HG02884 (cell line): Measurements from ENCODE around the gene ZNF839.
"Not testable (repeated sequence)": the region's sequence is repeated elsewhere in the genome, so short reads cannot be mapped to it uniquely, and the experiment has no call there.

Experiments
- ATAC-seq: cut with Tn5 transposase; IDR thresholded peaks from one replicate; pipeline ENCODE4 v1.9.1; 2021; ENCODE audit warnings: mild to moderate bottlenecking, moderate library complexity; ENCODE audit not compliant: unreplicated experiment

The ZNF839 gene

DNA sequence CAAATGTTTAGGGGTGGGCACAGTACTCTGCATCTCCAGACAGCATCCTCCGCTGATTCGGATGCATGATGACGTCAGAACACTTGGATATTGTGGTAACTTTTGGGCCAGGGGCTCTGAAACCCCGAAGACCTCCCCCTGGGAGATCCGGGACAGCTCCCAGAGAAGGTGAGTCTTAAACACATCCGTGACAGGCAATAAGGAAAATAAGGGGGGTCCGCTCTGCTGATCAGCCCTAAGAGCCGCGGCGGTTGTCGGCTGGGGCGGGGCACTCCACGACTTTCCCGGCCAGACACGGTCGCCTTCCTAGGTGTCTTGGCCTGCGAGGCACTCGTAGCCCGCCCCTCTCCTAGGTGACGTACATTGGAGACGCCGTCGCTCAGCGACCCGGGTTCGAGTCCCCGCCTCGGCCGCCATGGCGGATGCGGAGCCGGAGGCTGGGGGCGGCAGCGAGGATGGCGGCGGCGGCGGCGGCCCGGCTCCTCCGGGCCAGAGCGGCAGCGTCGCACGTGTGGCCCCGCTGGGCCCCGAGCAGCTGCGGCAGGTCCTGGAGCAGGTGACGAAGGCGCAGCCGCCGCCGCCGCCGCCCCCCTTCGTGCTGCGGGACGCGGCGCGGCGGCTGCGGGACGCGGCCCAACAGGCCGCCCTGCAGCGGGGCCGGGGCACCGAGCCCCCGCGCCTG, at the start of gene ZNF839:
ZNF839 (plus strand) TSS at position 396 of the 682 bp plus-strand sequence; CDS start at position 416, 20 bp downstream.
- ATAC-seq, result peak; percentile 50

DNA sequence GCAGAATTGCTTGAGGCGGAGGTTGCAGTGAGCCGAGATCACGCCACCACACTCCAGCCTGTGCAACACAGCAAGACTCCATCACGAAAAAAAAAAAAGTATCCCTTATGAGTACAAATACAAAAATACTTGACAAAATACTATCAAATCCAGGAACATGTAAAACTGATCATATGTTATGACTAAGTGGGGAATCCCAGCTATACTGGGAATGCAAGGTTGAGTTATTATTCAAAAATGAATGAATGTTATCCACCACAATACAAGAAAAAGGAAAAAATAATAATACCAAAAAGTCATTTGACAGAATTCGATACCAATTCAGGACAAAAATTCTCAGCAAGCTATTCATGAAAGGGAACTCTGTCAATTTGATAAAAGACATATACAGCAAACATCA, 47.2 kb upstream of the ZNF839 start:
- ATAC-seq, result no peak

DNA sequence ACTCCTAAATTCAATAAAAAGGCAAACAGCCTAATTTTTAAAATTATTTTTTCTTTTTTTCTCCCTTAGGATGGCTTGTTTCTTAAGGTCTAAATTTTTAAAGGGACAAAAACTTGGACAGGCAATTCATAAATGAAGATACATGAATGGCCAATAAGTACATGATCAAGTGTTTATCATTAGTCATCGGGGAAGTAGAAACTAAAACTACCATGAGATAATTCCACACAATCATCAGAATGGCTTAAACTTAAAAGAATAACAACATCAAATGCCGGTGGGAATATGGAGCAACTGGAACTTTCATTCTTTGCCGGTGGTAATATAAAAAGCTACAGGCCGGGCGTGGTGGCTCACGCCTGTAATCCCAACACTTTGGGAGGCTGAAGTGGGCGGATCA, 43.7 kb upstream of the ZNF839 start:
- ATAC-seq, result no peak

DNA sequence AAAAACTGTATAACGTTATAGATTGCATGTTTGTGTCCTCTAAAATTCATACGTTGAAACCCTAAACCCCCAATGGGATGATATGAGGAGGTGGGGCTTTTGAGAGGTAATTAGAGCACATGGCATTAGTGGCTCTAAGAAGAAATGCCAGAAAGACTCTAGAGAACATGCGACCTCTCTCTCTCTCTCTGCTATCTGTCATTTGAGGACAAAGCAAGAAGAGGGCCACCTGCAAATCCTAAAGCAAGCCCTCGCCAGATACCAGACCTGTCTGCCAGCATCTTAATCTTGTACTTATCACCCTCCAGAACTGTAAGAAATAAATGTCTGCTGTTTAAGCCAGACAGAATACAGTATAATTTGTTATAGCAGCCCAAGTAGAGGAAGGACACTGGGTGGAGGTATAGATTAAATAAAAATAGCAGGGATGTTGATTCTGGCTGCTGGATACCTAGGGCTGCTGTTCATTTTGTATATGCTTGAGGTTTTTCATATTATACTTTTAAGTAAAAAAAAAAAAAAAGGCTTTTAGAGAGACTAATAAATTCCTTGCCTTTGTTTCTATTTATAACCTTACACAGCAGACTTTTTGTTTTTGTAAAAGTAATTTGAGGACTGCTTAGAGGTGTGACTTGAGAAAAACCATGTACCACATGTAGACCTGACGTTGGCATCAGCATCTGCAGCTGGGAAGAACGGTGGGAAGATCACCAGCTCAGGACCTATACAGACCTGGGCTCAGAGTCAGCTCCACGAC, 41.5 kb upstream of the ZNF839 start:
- ATAC-seq, result no peak

DNA sequence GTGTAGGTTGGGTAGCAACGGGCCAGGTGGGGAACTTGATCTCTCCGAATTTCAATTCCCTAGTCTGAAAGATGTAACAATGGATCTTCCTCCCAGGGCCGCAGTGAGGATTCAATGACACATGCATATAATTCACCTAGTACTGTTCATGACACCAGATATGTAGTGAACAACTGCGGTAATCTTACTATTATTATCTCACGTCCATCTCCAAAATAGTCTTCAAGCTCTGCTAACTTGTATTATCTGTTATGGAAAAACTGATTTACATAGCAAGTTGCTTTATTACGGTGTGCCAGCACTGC, 41.0 kb upstream of the ZNF839 start:
- no peak for ATAC-seq

DNA sequence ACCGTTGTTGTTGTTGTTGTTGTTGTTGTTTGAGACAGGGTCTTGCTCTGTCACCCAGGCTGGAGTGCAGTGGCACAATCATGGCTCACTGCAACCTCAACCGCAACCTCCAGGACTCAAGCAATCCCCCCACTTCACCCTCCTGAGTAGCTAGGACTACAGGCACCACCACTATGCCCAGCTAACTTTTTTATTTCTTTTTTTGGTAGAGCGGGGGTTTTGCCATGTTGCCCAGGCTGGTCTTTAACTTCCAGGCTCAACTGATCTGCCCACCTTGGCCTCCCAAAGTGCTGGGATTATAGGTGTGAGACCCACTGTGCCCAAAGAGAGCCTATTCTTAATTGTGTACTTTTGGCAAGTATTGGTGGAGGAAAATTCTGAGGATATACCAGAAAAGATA, 40.3 kb upstream of the ZNF839 start:
- no peak for ATAC-seq

DNA sequence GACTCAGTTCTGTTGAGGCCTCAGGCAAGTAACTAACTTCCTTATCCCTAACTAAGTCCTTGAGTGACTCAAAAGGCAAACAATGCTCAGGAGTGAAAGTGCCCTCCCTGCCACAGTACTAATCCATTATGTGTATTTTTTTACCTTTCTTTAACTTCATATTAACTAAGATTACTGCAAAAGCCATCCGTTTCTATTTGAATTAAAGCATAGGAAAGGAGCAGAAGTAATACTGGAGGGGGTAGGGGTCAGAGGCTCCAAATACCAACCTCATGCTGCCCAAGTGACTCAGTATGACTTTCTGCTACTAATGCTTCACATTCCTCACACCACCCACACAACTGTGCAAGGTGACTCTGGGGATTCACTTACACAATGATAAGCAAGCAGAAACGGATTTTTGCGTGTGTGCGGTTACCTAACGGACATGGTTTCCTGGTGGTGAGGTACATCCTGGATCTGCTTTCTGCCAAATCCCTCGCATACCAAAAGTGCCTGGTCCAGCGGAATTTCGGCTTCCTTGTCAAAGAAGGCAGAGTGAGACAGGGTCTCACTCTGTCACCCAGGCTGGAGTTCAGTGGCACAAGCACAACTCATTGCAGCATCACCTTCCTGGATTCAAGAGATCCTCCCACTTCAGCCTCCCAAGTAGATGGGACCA, 39.7 kb upstream of the ZNF839 start:
- no peak for ATAC-seq

DNA sequence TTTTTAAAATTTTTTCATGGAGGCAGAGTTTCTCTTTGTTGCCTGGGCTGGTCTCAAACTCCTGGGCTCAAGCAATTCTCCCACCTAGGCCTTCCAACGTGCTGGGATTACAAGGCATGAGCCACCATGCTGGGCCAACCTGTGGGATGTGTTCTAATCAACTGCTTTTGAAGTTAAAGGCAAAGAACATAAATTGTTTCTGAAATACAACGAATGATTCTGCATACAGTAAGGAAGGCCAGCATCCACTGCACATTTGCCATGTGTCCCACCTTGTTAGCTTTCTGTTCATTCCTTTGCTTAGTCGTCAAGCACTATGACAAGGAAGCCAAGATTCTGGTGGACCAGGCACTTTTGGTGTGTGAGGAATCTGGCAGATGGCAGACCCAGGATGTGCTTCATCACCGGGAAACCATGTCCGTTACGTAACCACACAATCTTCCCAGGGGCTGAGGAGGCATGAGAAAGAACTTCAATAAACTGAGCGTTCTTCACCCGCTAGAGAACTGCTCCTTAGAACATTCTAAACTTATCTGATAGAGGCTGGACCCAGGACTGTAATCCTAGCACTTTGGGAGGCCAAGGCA, 39.1 kb upstream of the ZNF839 start:
- ATAC-seq, result no peak

DNA sequence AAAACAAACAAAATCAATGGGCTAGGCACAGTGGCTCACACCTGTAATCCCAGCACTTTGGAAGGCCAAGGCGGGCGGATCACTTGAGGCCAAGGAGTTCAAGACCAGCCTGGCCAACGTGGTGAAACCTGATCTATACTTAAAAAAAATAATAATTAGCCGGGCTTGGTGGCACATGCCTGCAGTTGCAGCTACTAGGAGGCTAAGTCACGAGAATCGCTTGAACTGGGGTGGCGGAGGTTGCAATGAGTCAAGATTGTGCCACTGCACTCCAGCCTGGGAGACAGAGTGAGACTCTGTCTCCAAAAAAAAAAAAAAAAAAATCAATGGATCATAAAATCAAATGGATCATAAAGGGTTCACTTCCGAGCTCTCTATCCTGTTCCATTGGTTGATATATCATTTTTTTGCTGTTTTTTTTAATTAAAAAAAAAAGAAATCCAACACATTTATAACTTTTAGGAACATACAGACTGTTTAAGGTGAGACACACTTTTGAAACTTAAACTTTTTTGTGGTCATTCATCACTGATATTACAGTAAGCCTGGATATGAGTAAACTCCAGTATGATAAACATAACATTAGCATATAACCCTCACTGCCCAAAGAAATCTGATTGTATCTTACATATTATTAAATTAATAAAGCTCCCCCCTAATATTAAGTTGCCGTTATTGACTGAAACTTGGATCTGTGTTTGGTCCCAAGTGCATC, 36.6 kb upstream of the ZNF839 start:
- ATAC-seq, result no peak

DNA sequence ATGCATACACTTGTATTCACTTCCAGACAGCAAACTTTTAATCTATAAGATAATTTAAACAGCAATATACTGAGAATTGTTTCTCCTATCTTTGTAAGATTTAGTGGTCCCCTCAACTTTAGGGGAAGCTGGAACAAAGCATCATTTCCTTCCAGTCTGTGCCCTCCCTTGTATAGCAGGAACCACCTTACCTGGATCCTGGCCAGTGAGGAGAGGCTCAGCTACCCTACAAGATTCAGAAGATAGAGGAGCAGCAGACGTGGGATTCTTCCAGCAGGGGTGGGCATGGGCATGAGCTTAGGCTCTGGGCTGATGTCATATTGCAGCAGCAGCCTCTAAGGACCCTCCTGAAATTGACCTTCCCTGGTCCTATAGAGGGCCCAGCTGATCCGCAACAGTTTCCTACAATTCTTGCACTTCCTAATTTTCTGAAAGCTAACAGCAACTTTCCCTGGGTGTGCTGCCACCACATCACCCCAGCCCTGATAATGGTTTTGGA, 35.9 kb upstream of the ZNF839 start:
- no peak for ATAC-seq

DNA sequence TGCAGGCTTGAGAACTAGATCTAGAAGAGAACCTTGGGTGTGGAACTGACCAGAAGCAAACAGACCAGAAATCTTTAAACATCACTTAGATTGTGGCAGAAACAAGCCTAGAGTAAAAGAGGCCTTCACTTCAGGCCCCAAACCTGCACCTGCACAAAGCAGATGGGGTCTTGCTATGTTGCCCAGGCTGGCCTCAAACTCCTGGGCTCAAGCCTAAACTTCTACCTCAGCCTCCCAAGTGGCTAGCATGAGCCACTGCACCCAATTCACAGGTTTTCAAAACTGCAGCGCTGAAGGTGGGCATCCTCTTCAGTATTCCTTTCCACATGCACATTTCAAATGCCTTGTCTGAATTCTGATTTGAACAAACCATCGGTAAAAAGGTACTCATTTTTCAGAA, 34.4 kb upstream of the ZNF839 start:
- ATAC-seq, result no peak

DNA sequence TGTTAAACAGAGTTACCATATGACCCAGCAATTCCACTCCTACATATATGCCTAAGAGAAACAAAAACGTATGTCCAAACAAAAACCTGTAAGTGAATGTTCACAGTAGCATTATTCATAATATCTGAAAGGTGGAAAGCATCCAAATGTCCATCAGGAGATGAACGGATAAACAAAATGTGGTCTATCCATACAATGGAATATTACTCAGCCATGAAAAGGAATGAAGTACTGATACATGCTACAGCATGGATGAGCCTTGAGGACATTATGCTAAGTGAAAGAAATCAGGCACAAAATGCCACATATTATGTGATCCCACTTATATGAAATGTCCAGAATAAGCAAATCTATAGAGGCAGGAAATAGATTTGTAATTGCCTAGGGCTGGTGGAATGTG, 31.4 kb upstream of the ZNF839 start:
- ATAC-seq, result no peak

DNA sequence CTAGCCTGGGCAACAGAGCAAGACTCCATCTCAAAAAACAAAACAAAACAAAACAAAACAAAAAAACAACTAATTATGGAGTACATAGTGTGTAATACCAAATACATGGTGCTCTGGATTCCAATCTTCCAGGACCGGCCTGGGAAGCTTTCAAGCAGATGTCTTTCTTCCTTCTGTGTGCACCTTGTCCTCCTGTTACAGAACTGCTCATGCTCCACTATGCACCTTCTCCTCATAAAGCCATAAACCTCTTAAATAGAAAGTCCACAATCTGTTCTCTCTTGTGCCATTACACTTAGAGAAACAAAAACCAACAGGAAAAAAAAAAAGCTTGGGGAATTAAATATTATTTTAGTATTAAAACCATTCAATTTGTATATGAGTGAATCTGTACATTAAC, 27.1 kb upstream of the ZNF839 start:
- no peak for ATAC-seq

DNA sequence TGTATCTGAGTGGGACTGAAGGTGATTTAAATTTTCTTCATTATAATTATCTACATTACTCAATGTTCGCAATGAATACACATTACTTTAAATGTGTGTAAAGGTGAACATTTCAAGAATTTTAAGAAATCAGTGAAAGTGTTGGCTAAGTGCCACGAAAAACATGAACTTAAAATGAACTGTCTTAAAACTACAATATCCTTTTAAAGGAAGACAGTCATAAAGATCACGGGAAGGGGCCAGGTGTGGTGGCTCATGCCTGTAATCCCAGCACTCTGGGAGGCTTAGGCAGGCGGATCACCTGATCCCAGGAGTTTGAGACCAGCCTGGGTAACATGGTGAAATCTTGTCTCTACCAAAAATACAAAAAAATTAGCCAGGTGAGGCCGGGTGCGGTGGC, 25.8 kb upstream of the ZNF839 start:
- no peak for ATAC-seq

DNA sequence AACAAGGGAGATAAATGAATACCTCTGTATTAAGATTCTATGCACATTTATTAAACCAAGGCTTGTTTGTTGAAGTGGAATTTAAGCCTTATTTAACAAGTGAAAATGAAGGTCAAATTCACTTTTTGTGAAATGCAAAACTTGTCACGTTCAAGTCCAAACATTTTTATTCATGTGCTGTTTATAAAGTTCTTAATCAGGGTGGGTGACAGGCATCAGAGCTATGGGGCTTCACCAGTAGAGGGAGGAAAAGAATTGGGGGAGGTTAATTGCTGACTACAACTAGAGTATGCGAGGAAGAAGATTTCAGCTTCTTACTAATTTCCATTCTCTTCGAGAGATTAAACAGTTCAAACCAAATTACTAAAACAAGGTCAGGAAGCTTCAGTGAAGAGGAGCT, 24.3 kb upstream of the ZNF839 start:
- ATAC-seq, result no peak

DNA sequence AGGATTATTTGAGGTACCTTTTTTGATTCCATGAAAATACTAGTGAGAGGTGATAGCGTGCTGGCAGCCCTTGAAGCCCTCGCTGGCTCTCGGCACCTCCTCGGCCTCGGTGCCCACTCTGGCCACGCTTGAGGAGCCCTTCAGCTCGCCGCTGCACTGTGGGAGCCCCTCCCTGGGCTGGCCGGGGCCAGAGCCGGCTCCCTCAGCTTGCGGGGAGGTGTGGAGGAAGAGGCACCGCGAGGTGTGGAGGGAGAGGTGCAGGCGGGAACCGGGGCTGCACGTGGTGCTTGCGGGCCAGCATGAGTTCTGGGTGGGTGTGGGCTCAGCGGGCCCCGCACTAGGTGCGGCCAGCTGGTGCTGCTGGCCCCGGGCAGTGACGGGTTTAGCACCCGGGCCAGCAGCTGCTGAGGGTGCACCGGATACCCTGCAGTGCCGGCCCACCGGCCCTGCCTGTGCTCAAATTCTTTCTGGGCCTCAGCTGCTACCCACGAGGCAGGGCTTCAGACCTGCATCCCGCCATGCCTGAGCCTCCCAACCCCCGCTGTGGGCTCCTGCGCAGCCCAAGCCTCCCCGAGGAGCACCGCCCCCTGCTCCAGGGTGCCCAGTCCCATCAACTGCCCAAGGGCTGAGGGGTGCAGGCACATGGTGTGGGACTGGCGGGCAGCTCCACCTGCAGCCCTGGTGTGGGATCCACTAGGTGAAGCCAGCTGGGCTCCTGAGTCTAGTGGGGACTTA, 21.9 kb upstream of the ZNF839 start:
- ATAC-seq, result no peak

DNA sequence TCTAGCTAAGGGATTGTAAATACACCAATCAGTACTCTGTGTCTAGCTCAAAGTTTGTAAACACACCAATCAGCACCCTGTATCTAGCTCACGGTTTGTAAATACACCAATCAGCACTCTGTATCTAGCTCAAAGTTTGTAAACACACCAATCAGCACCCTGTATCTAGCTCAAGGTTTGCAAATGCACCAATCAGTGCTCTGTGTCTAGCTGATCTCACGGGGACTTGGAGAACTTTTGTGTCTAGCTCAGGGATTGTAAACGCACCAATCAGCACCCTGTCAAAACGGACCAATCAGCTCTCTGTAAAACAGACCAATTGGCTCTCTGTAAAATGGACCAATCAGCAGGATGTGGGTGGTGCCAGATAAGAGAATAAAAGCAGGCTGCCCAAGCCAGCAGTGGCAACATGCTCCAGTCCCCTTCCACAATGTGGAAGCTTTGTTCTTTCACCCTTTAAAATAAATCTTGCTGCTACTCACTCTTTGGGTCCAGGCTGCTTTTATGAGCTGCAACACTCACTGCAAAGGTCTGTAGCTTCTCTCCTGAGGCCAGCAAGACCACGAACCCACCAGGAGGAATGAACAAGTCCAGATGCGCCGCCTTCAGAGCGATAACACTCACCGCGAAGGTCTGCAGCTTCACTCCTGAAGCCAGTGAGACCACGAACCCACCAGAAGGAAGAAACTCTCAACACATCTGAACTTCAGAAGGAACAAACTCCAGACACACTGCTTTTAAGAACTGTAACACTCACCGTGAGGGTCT, 21.1 kb upstream of the ZNF839 start:
- ATAC-seq, result not testable (repeated sequence)

DNA sequence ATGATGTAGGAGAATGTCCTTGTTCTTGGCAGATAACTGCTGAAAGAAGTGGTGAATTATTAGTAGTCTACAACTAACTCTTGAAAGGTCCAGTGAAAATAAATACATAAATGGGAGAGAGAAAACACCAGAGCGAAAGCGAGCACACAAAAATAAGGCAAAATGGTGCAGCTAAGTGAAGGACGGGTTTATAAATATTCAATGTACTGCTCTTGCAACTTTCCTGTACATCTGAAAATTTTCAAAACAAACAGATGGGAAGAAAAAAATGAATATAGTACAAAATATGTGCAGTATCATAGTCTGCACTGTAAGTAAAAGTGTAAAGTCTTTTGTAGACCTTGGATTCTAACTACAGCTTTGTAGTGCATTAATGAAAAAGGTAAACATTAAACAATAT, 15.9 kb upstream of the ZNF839 start:
- ATAC-seq, result no peak

DNA sequence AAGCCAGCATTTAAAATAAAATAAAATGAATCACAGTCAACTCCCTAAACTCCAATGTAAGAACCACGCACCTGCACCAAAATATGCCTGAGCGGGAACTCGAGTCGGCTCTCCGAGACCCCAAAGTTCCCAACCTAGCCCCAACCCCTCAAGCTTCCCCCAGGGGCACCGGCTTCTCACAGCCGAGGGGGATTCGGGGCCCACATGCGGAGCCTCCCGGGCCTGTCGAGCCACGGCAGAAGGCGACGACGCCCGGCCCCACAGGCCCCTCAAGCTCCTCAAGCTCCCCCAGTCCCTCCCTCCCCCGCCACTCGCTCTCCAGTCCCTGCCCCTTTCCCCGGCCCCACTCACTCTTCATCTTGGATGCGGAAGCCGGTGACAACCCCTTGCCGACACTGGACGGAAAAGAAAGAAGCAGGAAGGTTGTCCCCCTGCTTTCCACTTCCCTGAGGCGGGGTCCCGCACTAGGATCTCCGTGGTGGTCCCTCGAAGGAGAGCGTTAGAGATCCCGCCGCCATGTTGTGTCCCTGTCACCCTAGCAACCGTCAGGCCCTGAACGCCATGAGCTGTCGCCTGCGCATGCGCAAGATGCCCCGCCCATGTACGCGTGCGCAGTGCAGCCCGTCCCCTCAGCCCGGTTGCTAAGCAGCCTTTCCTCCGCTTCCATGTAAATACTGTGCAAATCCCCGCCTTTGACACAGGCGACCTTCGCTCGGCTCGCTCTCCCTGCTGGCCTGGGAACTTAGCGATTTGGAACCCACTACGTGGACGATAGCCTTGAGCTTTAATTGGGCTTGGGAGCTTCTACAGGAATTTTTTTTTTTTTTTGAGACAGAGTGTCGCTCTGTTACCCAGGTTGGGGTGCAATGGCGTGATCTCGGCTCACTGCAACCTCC, 14.7 kb upstream of the ZNF839 start, which contains the start of gene MOK:
MOK (minus strand) TSS at position 554 of the 896 bp plus-strand sequence; CDS start at position 358, 196 bp downstream.
- peak; percentile 90 for ATAC-seq
